ENCODE data around the gene SUPT4H1. TPM values are rescaled to one million over a fixed set of nuclear protein-coding genes. Genes with fewer than 3 reads are reported as not detected.

The SUPT4H1 gene
- total RNA-seq, 1 donor from 2014 or later: 49.4 TPM

DNA sequence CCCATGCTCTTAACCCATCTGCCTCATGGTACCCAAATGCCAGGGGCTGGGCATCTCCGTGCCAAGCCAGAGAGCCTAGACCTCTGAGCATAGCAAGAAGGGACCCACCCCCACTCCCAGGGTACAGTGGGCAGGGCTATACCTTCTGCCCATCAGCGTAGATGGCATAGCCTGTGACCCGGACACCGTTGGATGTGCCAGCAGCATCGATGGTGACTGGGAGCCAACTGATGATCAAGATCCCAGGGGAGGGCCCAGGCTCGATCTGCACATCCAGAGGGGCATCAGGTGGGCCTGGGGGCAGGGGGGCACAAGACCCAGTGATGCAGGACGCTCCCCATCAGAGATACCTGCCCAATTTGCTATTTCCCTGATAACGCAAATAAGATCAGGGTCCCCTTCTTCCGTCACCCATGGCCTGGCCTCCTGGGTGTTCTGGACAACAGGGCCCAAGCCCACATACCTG is 40.5 kb downstream of the SUPT4H1 start:
- intact Hi-C loops (cut with DNase I): no loop called here
- DNase-seq (ENCODE audit: low spot score): peak; percentile 64

DNA sequence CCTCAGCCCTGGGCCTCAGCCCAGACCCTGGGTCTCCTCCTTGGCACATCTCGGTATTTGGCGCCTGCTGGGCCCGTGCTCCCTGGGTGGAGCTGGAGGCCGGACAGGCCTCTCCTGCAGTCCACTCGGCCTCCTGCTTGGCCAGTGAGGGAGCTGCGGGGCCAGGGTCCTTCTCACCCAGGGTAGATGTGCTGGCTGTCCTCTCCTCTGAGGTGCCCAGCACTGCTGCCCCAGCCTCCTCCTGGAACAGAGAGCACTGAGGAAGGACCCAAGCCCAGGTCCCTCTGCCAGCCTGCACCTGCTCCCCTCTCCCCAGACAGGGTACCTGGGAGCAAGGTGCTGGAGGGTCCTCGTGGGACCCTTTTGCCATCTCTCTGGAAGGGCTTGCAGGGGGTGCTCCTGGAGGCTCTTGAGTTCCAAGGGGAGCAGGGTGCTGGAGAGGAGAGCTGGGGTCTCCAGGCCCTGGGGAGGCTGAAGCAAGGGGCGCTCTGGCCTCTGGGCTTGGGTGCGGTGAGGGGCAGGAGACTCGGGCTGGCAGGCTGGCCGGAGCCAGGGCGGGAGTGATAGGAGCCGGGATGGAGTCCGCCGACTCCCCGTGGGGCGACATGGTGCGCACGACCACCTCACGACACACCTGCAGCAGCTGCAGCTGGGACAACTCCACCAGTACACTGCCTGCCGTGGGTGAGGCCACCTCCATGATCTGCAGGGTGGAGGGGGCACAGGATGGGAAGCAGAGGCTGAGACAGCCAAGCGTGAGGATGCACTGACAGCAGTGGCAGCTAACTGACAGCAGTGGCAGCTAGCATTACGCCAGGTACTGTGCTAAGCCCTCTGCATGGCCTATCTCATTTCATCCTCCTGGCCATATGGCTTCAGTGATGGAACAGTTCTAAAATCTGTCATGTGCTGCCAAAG is 41.2 kb downstream of the SUPT4H1 start:
- intact Hi-C loops (cut with DNase I): no loop called here
- peak; percentile 73 for DNase-seq (ENCODE audit: low spot score)

DNA sequence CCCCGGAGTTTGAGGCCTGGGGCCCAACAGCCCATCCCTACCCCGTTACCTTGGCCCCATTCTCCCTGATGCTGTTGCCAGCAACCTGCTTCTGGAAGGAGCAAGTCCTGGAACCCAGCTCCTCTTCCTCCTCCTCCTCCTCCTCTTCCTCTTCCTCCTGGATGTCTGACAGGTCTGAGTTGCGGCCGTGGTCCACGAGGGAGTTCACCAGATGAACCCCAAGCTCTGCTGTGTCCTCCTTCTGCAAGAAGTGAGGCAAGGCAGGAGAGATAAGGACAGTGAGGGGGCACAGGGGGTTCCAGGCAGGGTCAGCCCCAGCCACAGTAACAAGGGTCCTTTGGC is 42.1 kb downstream of the SUPT4H1 start:
- intact Hi-C loops (cut with DNase I): no loop called here
- no peak for DNase-seq (ENCODE audit: low spot score)

DNA sequence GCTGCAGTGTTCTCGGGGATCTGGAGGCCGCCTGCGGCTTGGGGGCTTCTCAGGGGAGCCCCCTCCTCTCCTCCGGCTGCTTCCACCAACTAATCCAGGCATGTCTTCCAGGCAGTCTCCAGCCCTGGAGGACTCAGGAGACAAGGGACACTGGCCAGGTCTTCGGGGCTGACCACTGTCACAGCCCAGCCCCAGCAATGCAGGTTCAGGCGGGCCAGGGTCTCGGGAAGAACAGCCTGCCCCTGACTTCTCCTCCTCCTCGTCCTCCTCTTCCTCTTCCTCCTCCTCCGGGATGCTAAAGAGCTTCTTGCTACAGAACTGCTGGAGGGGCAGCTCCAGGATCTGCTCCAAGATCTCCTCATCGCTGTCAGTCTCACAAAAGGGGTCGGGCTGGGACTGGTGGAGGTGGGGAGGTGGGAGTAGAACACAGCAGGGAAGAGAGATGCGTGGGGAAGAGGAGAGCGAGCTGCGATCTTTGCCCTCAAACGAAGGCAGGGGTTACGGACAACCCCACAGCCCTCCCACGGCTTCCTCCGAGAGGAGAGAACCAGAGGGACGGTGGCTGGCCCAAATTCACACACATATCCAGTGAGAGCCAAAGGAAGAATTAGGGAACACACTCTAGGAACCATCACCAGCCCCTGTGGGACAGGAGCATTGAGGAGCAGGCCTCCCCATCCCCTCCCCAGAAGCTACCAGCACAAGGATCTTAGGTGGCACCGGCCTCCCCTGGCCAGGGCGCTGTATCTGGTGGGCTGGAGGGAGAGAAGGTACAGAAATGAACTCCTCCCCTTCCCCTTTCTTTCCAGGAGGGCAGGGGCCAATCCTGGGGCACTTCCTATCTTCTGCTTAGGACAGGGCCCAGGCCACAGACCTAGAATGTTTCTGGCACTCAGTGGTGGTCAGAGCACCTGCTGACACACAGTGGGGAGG is 42.8 kb downstream of the SUPT4H1 start:
- peak; percentile 70 for DNase-seq (ENCODE audit: low spot score)
- intact Hi-C loops (cut with DNase I): no loop called here

DNA sequence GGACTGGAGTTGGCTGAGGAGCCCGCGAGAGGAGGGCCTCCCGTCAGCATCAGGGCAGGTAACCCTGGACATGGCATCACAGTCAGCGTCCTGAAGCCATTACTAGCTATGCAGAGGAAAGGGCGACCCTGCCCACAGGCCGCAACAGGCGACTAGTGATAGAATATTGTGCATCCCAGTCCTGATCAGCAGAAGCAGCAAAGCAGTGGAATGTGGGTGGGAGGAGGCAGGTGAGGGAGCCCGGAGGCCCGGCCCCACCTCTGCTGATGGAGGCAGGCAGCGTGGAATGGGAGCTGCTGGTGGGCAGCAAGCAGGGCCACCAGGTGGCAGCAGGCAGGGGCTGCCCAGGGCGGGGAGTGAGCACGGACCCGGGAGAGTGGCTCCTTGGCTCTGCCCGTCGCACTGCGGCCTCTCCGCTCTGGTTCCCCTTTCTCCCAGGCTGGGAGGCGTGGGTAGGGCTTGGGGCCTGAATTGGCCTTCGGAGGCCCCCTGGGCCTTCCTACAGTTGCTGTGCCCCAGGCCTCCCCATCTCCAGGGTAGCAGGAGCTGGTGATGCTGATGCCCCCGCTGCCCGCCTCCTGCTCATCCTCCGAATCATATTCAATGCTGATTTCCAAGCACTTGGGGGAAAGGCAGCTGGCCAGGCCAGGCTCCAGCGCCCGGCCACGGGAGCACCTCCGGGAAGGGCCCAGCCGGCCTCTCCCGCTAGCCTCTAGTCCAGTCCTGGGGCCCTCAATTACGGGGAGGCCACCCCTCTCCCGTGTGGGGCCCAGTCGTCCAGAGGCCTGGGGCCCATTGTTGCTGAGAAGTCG is 43.6 kb downstream of the SUPT4H1 start:
- DNase-seq (ENCODE audit: low spot score): peak; percentile 78
- intact Hi-C loops (cut with DNase I): no loop called here

DNA sequence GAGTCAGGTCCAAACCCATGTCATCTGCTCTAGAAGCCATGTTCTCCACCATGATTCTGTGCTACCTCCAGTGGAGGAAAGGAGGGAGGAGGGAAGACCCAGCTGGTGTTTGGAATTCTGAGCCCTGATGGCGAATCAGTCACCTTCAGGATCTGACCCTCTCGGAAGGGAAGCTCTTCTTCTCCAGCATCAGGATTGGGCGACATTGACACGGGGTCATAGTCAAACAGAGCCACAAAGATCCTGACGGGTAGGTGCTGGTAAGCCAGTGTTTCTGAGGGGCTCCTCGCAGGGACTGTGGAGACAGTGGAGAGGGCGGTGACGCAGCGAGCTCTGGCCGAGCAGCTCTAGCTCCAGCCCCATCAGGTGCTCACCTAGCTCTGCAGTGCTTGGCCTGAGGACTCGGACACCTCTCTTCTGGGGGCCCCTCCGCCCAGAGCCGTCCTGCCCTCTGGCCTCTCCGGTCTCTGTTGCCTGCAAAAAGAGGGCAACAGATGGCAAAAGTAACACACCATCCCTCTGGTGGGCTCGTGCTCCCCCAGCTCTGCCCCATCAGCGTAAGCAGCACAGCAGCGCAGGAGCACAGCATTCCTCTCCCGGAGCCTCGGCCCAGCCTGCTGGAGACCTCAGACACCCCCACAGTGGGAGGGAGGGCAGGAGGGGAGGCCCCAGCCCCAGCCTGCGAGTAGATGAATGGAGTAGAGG is 44.4 kb downstream of the SUPT4H1 start:
- DNase-seq (ENCODE audit: low spot score): peak; percentile 54
- intact Hi-C loops (cut with DNase I): no loop called here

DNA sequence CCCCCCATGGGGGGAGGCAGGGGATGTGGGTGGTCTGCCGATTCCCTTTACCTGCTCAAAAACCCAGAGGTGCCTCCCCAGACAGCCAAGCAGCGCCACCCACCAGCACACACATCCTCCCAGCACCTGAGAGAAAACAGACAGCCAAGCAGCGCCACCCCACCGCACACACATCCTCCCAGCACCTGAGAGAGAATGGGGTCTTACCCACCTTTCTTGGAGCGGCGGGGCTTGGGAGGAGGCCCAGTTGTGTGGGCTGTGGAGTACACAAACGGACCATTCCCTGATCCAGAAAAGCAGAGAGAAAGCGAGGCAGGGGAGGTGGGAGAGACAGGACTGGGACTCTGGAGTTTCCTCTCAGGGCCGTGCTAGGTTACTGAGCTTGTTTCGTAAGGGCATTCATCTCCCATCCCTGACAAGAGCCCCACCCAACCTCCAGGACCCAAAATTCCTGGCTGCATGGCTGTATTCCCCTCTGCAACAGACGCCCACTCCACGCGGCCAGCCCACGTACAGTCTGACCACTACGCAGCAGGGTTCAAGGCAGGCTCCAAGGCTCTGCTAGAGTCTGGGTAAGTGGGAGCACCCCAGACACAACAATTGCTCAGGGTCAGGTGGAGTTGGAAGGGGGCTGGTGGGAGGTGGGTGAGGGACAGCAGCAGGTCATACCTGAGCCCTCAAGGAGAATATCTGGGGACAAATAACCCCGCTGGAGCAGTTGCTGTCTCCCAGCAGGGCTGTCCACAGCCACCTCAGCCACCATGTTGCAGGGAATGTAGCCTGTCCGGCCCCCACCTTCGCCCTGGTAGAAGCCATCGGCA is 45.7 kb downstream of the SUPT4H1 start:
- peak; percentile 51 for DNase-seq (ENCODE audit: low spot score)
- intact Hi-C loops (cut with DNase I): no loop called here

DNA sequence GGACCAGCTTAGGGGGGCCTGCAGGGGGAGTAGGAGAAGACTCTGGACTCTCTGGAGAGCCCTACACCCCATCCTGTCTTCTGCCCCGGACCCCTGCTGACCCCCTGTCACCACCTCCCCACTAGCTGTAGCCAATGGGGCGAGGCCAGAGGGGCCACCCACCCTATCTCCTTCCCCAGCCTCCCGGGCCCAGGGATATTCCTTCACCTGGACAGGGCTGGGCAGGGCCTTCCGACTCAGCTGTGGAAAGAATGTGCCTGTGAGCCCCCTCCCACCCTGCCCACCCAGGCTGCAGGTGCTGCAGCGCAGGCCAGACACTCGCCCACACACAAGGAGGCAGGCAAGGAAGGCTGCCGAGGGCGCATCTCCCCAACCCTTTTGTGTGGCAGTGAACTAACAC is 46.4 kb downstream of the SUPT4H1 start:
- intact Hi-C loops (cut with DNase I): no loop called here

DNA sequence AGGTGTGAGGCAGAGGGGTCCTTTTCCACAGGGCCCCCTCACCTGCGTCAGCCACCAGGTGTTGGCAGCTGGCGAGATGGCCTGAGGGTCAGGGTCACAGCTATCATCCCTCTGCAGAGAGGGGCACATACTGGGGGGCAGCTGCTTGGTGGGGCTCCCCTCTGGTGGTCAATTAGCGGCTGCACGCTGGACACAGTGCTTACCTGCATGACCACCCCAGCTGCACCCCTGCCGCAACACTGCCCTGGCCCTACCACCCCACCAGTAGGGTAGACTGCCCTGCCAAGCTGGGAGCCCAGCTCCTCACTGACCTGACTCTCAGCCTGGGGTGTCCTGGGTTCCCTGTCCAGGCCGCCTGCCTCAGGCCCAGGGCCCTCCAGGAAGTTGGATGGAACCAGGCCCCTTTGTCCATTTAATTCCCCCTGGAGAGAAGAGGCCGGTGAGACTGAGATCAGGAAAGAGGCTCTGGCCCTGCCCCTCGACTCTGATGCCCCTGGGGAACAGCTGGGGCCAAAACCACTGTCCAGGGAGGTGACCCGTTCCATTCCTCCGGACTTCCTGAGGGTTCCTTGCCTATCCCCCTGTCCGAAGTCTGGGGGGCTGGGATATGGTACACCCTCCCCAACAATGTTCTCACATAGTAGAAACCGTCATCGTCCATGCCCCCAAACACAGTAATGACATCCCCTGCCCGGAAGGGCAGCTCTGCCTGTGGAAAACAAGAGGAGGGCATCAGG is 47.1 kb downstream of the SUPT4H1 start:
- intact Hi-C loops (cut with DNase I): no loop called here
- peak; percentile 67 for DNase-seq (ENCODE audit: low spot score)

More for the DNA sequence above, 46.4 kb downstream of the SUPT4H1 start:
- DNase-seq (ENCODE audit: low spot score): peak; percentile 19

DNA sequence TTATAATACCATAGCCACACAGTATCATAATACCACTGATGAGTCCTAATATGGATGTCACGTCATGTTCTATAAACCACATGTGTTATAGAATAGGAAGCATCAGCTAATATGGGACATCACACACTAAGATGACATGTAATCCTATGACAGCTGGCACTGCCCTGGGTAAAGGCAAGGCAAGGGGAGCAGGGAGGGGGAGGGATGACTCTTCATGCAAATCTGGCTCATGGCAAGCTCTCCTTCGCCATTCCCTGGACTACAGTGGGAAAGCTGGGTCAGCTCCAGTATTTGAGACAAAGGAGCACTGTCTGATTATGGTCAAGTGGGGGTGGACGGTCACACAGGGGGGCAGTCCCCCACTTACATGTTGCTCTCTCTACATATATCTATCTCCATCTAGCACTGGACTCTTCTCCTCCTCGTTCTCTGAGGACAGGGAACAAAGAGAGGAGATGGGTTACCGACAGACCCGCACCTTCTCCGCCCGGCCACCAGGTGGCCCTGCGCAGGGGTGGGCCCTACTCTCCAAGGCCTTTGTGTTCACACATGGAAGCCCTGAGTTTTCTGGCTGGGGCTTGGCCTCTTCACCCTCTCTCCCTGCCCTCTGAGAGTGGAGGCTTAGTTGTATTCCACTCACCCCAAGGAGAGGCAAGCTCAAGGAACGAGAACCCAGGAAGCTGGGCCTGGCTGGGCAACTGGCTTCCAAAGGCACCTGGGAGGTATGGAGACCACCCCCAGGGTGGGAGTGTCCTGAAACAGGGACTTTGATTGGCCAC is 47.8 kb downstream of the SUPT4H1 start:
- intact Hi-C loops (cut with DNase I): no loop called here
- peak; percentile 84 for DNase-seq (ENCODE audit: low spot score)

DNA sequence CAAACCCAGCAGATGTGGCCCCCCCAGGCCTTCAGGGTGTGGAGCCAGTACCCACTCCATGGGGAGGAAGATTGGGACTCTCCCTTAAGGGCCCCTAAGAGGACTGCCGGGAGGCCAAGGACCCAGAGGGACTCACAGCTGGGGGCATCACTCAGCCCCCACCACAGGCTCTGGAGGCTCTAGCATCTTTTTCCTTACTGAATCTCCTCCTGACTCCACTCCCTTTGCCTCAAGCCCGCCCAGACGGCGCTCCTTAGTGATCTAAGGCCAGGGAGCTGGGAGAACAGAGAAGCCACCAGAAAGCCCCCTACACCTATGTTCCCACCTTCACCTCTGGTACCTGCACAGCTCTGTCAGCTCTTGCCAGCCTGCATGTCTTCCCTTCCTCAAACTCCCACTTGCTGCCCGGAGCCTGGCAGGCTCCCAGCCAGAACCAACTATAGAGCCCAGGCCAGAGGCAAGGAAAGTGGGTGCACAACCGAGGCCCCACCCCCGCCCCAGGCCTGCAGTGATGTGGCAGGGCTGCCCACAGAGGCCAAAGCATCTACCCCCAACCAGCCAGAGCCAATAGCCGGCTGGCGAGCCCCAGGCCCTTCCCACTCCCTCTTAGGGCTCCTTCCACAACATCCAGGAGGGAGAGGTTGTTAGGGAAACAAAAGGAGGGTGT is 48.9 kb downstream of the SUPT4H1 start:
- DNase-seq (ENCODE audit: low spot score): peak; percentile 71
- intact Hi-C loops (cut with DNase I): no loop called here

DNA sequence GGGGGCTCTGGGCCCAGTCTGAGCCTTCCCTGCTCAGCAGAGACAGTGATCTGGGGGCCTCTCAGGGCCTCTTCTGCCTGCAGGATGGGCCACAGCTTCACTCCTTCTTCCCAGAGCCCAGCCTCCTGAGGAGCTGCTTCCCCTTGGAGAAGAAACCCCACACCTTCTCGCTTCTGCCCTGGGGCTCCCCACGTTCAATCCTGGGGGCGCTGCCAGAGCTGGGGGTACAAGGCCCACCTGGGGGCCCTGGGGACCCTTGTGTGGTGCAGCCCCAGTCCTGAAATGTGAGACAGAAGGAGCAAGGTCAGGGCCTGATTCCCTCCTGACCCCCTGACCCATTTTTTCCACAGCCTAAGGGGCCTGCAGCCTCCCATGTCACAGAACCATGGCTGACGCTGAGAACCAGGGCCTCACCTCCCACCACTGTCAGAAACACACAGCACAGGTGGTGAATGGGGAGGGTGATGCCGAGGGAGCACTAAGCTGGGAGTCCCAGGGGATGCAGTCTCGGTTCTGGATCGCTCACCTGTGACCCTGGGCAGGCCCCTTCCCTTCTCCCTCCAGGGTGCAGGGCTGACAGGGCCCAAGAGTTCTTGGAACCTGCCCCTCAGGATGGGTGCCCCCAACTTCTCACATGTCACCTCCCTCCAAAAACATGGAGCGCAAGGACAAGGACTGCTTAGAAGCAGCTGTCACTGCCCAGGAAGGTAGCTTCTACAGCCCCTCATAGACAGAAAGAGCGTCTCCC is 49.7 kb downstream of the SUPT4H1 start:
- DNase-seq (ENCODE audit: low spot score): peak; percentile 39
- intact Hi-C loops (cut with DNase I): no loop called here

DNA sequence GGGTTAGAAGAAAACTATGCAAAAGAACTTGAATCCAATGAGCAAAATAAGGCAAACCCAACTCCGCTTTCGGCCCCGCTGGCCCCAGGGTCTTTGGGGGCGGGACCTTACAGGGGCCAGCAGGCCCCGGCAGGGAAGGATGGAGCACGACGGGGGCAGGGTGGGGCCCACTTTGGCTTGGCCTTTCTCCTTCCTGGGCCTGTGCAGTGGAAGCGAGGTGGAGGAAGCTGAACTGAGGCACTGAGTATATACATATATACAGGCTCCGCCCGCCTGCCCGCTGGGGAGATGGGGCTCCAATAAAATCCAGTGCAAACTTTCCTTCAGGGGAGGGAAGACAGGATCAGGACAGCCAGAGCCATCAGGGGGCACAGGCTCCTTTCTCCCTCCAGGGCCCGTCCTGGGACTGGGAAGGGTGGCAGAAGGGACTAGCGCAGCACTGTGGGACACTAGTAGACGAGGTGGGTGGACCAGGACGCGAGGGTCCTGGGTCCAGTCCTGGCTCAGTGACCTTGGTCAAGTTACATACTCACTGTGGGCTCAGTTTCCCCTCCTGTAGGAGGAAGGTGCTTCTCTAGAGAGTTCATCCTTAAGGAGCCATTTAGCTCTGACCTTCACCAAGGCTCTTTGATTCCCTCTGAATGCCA is 50.4 kb downstream of the SUPT4H1 start:
- intact Hi-C loops (cut with DNase I): no loop called here

DNA sequence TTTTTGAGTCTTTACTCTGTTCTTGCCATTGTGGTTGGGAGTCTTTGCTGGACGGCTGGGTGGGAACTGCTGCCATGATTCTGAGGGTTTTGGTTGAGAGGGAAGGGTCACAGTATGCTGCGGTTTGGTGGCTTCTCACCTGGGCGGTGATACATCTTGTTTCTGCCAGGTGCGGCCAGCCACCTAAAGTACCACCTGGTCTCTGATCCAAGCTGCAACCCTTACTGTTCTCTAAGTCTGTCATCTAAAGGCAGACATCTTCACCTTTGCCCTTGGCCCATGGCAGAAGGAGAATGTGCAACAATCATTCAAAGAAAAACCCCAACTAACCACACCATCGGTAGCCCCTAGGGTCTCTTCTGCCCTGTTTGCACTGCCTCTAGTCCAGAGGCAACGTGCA is 51.7 kb downstream of the SUPT4H1 start:
- DNase-seq (ENCODE audit: low spot score): peak; percentile 41
- intact Hi-C loops (cut with DNase I): no loop called here

More for the DNA sequence above, 50.4 kb downstream of the SUPT4H1 start:
- DNase-seq (ENCODE audit: low spot score): peak; percentile 65

Measured in cardiac septum (tissue), 1 donor.